Mesenchymal stem cell (in vitro differentiated cells and primary cell): ENCODE results near the gene LOC128125822.

Experiments
- DNase-seq: peaks from one replicate; pipeline ENCODE4 v3.0.0-alpha.2; 2013
- H2AFZ ChIP-seq: one replicate; pipeline ENCODE4 v1.6.1; 2013; ENCODE audit warnings: low read depth, mild to moderate bottlenecking, control low read depth, inconsistent platforms, low read length, moderate library complexity
- H2AK5ac ChIP-seq: 2 replicates; pipeline ENCODE4 v1.6.1; 2013; ENCODE audit warnings: low read length, moderate library complexity, mild to moderate bottlenecking, inconsistent platforms; ENCODE audit not compliant: severe bottlenecking
- H2BK120ac ChIP-seq: one replicate; pipeline ENCODE4 v1.6.1; 2013; ENCODE audit warnings: low read depth, mild to moderate bottlenecking, inconsistent platforms, low read length, moderate library complexity
- H2BK12ac ChIP-seq, 2 experiments: one replicate each; pipeline ENCODE4 v1.6.1; 2013; ENCODE audit warnings: inconsistent platforms in 2 of 2, low read length in 2 of 2, mild to moderate bottlenecking in 2 of 2, moderate library complexity in 2 of 2, control low read depth in 1 of 2
- H2BK15ac ChIP-seq: one replicate; pipeline ENCODE4 v1.6.1; 2013; ENCODE audit warnings: mild to moderate bottlenecking, low read depth, inconsistent platforms; ENCODE audit not compliant: poor library complexity, severe bottlenecking
- H2BK5ac ChIP-seq: 2 replicates; pipeline ENCODE4 v1.6.1; 2013; ENCODE audit warnings: low read depth, mild to moderate bottlenecking, low read length, control low read depth, inconsistent platforms; ENCODE audit not compliant: poor library complexity, severe bottlenecking
- H3K14ac ChIP-seq, 2 experiments: one replicate each; pipeline ENCODE4 v1.6.1; 2013; ENCODE audit warnings: inconsistent platforms in 2 of 2, low read length in 2 of 2, control low read depth in 1 of 2, mild to moderate bottlenecking in 1 of 2, moderate library complexity in 1 of 2
- H3K18ac ChIP-seq, 2 experiments: one replicate each; pipeline ENCODE4 v1.6.1; 2013; ENCODE audit warnings: inconsistent platforms in 2 of 2, low read length in 2 of 2, control low read depth in 1 of 2, low read depth in 1 of 2, mild to moderate bottlenecking in 1 of 2
- H3K23ac ChIP-seq, 2 experiments: one replicate each; pipeline ENCODE4 v1.6.1; 2013; ENCODE audit warnings: inconsistent platforms in 2 of 2, low read length in 2 of 2, mild to moderate bottlenecking in 2 of 2, moderate library complexity in 2 of 2, control low read depth in 1 of 2
- H3K27ac ChIP-seq: 2 replicates; pipeline ENCODE4 v1.5.1; 2013; ENCODE audit warnings: mild to moderate bottlenecking, moderate library complexity, low read length, control low read depth, inconsistent platforms; ENCODE audit not compliant: poor library complexity, severe bottlenecking
- H3K27me3 ChIP-seq, 2 experiments: 2 replicates each; pipeline versions ENCODE4 v1.6.1 to v1.7.0; 2013; ENCODE audit warnings: low read length in 2 of 2, mild to moderate bottlenecking in 2 of 2, moderate library complexity in 2 of 2, control low read depth in 1 of 2, inconsistent platforms in 1 of 2; ENCODE audit not compliant: control insufficient read depth in 1 of 2, insufficient read depth in 1 of 2
- H3K36me3 ChIP-seq, 2 experiments: 2 replicates each; pipeline versions ENCODE4 v1.6.1 to v1.7.0; 2013; ENCODE audit warnings: low read length in 2 of 2, control low read depth in 1 of 2, inconsistent platforms in 1 of 2, low read depth in 1 of 2, mild to moderate bottlenecking in 1 of 2; ENCODE audit not compliant: insufficient read depth in 2 of 2, control insufficient read depth in 1 of 2
- H3K4ac ChIP-seq, 2 experiments: one replicate each; pipeline ENCODE4 v1.6.1; 2013; ENCODE audit warnings: inconsistent platforms in 2 of 2, low read length in 2 of 2, mild to moderate bottlenecking in 2 of 2, moderate library complexity in 2 of 2, control low read depth in 1 of 2, low read depth in 1 of 2
- H3K4me1 ChIP-seq: 2 replicates; pipeline ENCODE4 v1.6.1; 2013; ENCODE audit warnings: low read depth, low read length, control low read depth; ENCODE audit not compliant: control insufficient read depth, insufficient read depth
- H3K4me2 ChIP-seq: 2 replicates; pipeline ENCODE4 v1.6.1; 2013; ENCODE audit warnings: low read length, mild to moderate bottlenecking, inconsistent platforms; ENCODE audit not compliant: poor library complexity, severe bottlenecking
- H3K4me3 ChIP-seq, 2 experiments: 2 replicates each; pipeline versions ENCODE4 v1.5.1 to v1.7.0; 2013; ENCODE audit warnings: low read length in 2 of 2, mild to moderate bottlenecking in 2 of 2, control low read depth in 1 of 2, low read depth in 1 of 2; ENCODE audit not compliant: insufficient read depth in 1 of 2
- H3K79me1 ChIP-seq: replicated peaks from 2 replicates; pipeline ENCODE4 v1.6.1; 2013; ENCODE audit warnings: mild to moderate bottlenecking, control low read depth, low read length, inconsistent platforms; ENCODE audit not compliant: poor library complexity, severe bottlenecking
- H3K9ac ChIP-seq: 2 replicates; pipeline ENCODE4 v1.7.0; 2013; ENCODE audit warnings: mild to moderate bottlenecking, low read length, moderate library complexity
- H3K9me3 ChIP-seq: 2 replicates; pipeline ENCODE4 v1.7.0; 2013; ENCODE audit warnings: mild to moderate bottlenecking, low read length; ENCODE audit not compliant: control insufficient read depth
- H4K8ac ChIP-seq: one replicate; pipeline ENCODE4 v1.6.1; 2013; ENCODE audit warnings: inconsistent platforms, mild to moderate bottlenecking, low read length, moderate library complexity
- H4K91ac ChIP-seq: one replicate; pipeline ENCODE4 v1.6.1; 2013; ENCODE audit warnings: mild to moderate bottlenecking, low read length, inconsistent platforms
- WGBS: methylation state at CpG from one replicate; pipeline ENCODE4 v1.1.7; 2013; ENCODE audit warnings: mixed read lengths; 5-methylcytosine and 5-hydroxymethylcytosine counted together

The LOC128125822 gene

GRCh38 chr6:63546236-63546635, 26.0 kb upstream of the LOC128125822 start:
- 97% methylated on average over 6 of the region's 6 CpGs for WGBS
- no peak overlapping the region for H3K4ac ChIP-seq

GRCh38 chr6:63546697-63547096, 25.6 kb upstream of the LOC128125822 start:
- H4K8ac ChIP-seq = no peak overlapping the region
- H3K18ac ChIP-seq = no peak overlapping the region
- H3K4me3 ChIP-seq = no peak overlapping the region
- H3K79me1 ChIP-seq = no peaks in the 10 kb centered on the region
- H2AFZ ChIP-seq = no peak overlapping the region
- no peak overlapping the region for H3K23ac ChIP-seq
- no peak overlapping the region for H2BK15ac ChIP-seq
- WGBS = no CpG with 5 or more reads among the region's 1 CpG
- no peak overlapping the region for H2AK5ac ChIP-seq
- no peak overlapping the region for H4K91ac ChIP-seq
- H2BK12ac ChIP-seq = no peak overlapping the region
- no peak overlapping the region for H3K9ac ChIP-seq
- H2BK5ac ChIP-seq = no peak overlapping the region
- H3K4me2 ChIP-seq = no peak overlapping the region
- no peaks in the 10 kb centered on the region for H3K36me3 ChIP-seq
- no peak overlapping the region for H2BK120ac ChIP-seq
- no peak overlapping the region for H3K14ac ChIP-seq
- no peak overlapping the region for H3K4ac ChIP-seq
- H3K4me1 ChIP-seq = no peaks in the 10 kb centered on the region
- no peak for DNase-seq
- no peak overlapping the region for H3K27ac ChIP-seq
- H3K9me3 ChIP-seq = no peaks in the 10 kb centered on the region
- peaks cover 4 to 6% of the 10 kb centered on the region in 2 experiments for H3K27me3 ChIP-seq

More at GRCh38 chr6:63546236-63546635, 26.0 kb upstream of the LOC128125822 start:
- Histone ChIP-seq H3K27ac (no peak overlapping the region), H3K27me3 (peaks cover 4 to 6% of the 10 kb centered on the region in 2 experiments), H3K36me3 (no peaks in the 10 kb centered on the region), H3K9ac (no peak overlapping the region), H3K14ac (no peak overlapping the region), H2AK5ac (no peak overlapping the region), H2BK120ac (no peak overlapping the region), H4K91ac (no peak overlapping the region), H3K4me1 (no peaks in the 10 kb centered on the region), H2BK5ac (no peak overlapping the region), H3K79me1 (no peaks in the 10 kb centered on the region), H2BK15ac (no peak overlapping the region), H3K4me3 (no peak overlapping the region), H3K9me3 (no peaks in the 10 kb centered on the region), H3K23ac (no peak overlapping the region), H2BK12ac (no peak overlapping the region), H3K4me2 (no peak overlapping the region), H3K18ac (no peak overlapping the region), H2AFZ (no peak overlapping the region), H4K8ac (no peak overlapping the region)
- no peak for DNase-seq

- Histone ChIP-seq H3K4ac (no peak overlapping the region), H2BK120ac (no peak overlapping the region), H4K91ac (no peak overlapping the region), H3K4me2 (no peak overlapping the region), H3K4me3 (no peak overlapping the region), H2BK12ac (no peak overlapping the region), H2BK5ac (no peak overlapping the region), H3K79me1 (no peaks in the 10 kb centered on the region), H4K8ac (no peak overlapping the region), H2AK5ac (no peak overlapping the region), H3K9me3 (no peaks in the 10 kb centered on the region), H3K14ac (no peak overlapping the region), H3K27ac (no peak overlapping the region), H3K27me3 (no peaks in the 10 kb centered on the region), H3K9ac (no peak overlapping the region), H3K23ac (no peak overlapping the region), H3K18ac (no peak overlapping the region), H2AFZ (peak overlapping the region; percentile 39), H3K4me1 (no peaks in the 10 kb centered on the region), H2BK15ac (no peak overlapping the region), H3K36me3 (no peaks in the 10 kb centered on the region)
- 77% methylated on average over 3 of the region's 5 CpGs for WGBS
- no peak for DNase-seq
Observed at GRCh38 chr6:63549076-63549475, 23.2 kb upstream of the LOC128125822 start.

- Histone ChIP-seq H2BK5ac (no peak overlapping the region), H2AK5ac (no peak overlapping the region), H3K23ac (no peak overlapping the region), H3K4me1 (no peaks in the 10 kb centered on the region), H3K36me3 (no peaks in the 10 kb centered on the region), H3K9me3 (no peaks in the 10 kb centered on the region), H3K18ac (no peak overlapping the region), H3K79me1 (no peaks in the 10 kb centered on the region), H2BK12ac (no peak overlapping the region), H4K8ac (no peak overlapping the region), H2BK15ac (no peak overlapping the region), H3K4me2 (no peak overlapping the region), H3K27ac (no peak overlapping the region), H4K91ac (no peak overlapping the region), H2BK120ac (peak overlapping the region; percentile 73), H3K4me3 (no peak overlapping the region), H3K14ac (no peak overlapping the region), H3K4ac (no peak overlapping the region), H2AFZ (no peak overlapping the region), H3K9ac (no peak overlapping the region), H3K27me3 (no peaks in the 10 kb centered on the region)
- 95% methylated on average over 3 of the region's 3 CpGs for WGBS
- no peak for DNase-seq
Observed at GRCh38 chr6:63553208-63553607, 19.1 kb upstream of the LOC128125822 start.
